HL-60/S4 treated with phorbol 12-myristate 13-acetate at 8.2 ng/mL for 4 days and 3 days (cell line): ENCODE data around the gene TRNT1.

Experiments
- in situ Hi-C: fragments of 300-500 bp; cut with MboI; formaldehyde crosslinking; loops from 2 replicates; pipeline ENCODE4 v1.15.0; 2022; ENCODE audit warnings: low sequenced_read_pairs

Gene TRNT1

DNA sequence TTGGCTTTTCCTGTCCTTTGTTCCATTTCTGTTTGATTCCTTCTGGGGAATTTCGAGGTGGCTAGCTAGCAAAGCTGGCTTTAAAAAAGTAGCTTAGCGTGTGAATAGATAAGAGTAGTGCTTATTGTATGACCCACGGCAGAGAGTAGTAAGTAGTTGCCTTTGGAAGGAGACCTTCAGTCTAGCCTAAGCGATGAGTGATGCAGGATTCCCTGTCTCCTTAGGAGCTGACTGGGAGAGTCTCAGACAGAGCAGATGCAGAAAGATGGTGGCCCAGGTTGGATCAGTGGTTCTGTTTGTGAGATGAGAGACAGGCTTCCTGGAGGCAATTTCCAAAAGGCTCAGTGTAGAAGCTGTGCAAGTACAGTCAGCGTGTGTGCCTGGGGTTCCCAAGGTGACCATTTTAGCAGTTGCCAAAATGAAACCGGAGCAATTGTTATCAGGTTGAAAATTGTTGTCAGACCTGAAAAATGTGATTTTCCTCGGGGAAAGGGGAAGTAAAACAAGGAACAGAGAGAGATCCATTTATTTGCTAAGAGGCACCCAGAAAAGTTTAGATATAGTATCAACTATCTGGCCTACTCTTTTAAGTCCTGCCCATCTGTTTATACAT is 15.9 kb upstream of the TRNT1 start:
- in situ Hi-C loops = no loop called here

DNA sequence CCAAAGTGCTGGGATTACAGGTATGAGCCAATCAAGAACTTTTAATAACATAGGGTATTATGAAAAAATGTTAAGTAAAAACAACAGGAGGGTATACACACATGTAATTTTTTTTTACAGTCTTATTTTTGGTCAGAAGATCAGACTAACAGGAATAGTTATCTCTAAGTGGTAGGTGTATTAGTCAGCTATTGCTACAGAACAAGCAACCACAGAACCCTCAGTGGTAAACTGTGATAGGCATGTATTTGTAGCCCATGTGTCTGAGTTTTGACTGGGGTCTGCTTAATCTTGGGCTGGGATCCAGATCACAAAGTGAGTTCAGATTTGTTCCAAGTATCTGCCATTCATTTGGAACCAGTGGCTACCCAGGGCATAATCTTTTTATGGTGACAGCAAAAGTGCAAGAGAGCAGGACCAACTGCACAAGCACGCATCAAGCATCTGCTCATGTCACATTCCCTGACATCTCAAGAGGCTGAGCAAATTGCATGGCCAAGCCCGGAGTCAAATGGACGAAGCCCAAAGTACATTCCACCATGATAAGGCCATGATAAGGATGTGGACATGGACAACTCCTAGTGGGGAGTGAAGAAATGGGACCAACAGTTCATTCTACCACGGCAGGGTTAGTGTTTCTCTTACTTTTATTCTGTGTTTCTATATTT is 13.6 kb upstream of the TRNT1 start:
- in situ Hi-C loops = no loop called here

DNA sequence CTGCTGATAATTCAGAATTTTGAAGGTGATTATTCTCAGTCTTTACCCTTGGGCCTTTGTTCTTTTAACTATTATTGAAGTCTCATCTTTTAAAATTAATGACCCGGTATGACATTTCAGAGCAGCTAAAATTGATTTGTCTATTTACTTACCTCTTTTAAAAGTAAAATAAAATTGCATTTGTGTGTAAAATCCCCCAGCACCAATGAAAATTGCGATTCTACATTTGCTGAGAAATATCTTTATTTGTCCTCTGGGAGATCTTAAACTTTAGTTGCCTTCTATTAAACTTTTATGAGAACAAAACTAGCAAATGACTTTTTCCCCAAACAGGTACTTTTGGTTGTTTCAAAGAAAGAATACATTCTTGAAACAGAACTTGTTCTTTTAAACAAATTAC is 9.1 kb upstream of the TRNT1 start:
- in situ Hi-C loops = no loop called here

DNA sequence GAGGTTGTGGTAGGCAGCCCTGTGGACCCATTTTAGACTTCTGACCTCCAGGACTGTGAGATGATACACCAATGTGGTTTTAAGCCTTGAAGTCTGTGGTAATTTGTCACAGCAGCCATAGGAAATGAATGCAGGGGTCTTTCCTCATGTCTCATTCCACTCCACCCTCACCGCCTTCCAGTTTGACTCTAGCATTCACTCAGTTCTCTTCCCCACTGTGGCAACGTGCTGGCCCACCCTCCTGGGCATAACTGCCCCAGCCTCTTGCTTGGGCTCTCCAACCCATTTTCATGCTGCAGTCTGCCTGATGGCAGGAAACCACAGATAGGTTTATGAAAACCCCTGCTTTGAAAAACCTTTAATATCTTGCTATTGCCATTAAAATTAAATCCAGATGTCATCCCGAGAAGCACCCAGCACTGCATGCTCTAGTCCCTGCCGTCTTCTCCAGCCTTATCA is 7.3 kb upstream of the TRNT1 start:
- in situ Hi-C loops = no loop called here

DNA sequence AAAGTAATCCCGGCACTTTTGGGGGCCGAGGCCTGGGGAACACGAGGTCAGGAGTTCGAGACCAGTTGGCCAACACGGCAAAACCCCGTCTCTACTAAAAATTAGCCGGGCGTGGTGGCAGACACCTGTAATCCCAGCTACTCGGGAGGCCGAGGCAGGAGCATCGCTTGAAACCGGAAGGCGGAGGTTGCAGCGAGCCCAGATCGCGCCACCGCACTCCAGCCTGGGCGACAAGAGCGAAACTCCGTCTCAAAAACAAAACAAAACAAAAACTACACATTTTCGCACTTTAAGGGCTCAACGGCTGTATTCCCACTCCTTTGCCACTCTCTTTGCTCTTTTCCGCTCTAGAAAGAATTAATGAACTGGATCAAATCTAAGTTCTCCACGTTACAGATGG is 763 bp upstream of the TRNT1 start:
- in situ Hi-C loops = no loop called here

DNA sequence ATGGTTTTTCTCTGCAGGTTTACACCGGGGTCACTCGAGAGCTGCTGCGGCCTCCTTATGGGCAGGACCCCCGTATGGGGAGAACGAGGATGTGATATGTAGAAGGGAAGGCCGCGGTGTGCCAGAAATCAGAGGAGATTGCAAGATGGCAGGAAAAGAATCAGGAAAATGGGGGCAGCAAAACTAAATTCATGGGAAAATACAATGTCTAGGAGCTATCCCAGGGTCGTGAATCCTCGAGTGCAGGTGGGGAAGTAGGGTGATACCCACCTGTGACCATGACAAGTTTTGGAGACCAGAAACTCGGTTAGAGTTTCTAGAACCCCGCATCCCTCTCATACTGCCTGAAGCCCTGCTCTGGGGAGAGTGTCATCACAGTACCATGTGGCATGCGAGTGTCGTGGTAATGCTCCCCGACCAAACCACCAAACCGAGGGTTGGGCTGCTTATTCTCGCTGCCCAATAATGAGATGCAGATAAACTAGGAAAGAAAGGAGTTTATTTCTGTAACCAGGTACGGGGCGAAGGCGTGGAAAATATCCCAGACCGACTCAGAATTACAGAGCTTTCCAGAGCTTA is 781 bp downstream of the TRNT1 start:
- in situ Hi-C loops = no loop called here

DNA sequence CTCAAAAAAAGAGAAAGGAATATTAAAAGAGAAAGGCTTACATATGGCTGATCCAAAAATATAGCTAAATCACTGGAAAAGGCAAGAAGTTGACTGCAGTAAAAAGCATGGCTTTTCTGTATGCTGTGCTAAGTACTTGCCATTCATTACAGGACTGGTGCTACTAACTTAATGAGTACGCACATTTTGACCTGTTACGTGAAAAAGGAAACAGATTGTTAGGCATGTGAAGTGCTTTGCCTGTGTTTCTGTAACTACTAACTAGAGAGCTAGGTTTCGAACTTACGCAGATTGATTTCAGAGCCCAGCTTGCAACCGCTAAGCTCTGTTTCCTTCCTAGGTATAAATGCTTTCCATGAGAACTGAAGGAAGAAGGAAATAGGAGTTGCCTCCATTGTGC is 2.8 kb downstream of the TRNT1 start:
- in situ Hi-C loops = no loop called here

DNA sequence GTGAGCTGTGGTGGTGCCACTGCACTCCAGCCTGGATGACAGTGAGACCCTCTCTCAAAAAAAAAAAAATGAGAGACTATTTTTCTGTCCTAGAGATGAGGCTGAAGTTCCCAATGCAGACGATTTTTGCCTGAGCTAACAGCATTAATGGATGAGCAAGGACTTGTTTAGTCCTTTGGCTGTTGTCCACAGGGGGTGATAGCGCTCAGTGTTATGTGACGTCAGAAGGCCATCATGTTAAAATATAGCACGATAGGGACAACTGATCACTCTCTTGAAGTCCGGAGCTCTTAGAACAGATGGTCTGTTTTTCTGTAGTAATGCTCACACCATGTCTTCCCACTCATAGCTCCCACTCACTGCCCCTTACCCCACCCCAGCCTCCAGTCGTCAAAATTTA is 6.8 kb downstream of the TRNT1 start:
- in situ Hi-C loops = no loop called here

DNA sequence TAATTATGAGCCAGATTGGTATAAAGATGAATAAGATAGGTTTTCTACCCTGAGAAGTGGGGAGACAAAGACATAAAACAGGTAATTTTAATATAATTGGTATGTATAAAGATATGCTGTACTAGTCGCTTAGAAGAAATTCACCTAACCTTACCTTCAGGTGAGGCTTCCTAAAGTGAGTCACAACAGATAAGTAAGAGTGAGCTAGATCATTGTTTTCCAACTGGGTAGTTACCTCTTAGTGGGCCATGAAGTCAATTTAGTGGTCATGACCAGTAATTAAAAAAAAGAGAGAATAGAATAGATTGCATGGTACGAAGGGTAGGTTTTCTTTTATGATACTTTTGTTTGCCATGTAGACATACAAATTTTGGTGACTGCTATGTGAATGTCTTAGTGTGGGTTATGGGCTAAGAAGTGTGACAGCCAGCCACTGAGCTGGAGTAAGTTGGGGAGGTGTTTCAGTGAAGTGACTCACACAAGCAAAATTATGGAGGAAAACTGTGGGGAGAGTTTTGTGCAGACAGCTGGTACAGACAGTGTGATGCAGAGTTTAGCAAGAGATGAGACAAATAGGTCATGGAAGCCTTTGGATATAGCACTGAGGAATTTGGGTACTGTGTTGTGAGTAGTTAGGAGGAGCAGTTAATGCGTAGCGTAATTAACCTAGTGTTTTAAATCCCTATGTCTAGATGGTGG is 8.2 kb downstream of the TRNT1 start:
- in situ Hi-C loops = no loop called here

DNA sequence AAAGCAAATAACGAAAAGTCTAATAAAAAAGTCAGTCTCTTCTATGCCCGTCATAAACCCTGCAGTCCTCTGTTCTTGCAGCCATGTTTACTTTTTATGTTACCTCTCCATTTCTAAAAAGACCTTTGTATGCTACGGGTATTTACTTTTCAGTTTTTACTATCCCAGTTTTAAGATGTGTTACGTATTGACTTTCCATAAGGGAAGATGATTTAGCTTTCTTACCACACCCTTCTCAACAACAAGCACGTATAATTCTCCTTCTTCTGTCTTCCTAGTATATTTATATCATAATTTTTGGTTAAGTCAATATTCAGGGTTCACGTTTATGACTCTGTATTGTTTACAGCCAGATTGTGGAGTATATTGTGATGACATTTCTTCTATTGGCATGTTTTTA is 10.8 kb downstream of the TRNT1 start:
- in situ Hi-C loops = no loop called here

DNA sequence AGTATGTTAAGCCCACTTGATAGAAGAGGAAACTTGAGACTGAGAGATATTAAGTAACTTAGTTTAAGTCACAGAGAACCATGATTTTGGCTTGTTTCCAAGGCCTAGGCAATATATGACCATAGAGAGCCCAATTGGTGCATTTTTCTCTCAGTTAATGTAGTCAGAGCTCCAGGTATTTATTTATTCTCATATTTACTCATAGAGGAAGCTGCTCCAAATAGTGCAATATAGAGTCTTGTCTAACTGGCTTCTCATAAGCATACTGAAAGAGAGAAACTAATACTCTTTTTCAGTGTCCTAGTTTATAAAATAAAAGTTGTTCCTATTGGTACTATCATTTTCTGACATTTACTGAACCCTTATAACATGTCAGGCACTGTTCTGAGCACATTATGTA is 15.2 kb downstream of the TRNT1 start:
- in situ Hi-C loops = no loop called here

DNA sequence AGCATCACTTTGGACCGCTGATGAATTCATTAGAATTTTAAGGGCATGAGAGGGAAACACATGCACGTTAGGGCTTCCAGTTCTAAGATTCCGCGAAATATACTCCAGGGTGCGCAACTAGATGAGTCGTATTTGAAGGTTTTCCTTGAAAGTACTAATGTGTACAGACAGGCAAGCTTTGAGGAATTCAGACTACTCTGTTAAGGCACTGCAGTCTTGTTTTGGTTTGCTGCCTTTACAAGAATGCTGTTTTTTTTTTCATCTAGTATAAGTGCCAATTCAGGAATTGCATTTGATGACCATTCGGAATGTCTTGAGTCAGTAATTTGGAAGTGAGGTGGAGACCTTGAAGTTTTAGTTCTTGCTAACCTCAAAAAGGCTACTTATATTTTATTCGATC is 19.1 kb downstream of the TRNT1 start:
- in situ Hi-C loops = no loop called here

DNA sequence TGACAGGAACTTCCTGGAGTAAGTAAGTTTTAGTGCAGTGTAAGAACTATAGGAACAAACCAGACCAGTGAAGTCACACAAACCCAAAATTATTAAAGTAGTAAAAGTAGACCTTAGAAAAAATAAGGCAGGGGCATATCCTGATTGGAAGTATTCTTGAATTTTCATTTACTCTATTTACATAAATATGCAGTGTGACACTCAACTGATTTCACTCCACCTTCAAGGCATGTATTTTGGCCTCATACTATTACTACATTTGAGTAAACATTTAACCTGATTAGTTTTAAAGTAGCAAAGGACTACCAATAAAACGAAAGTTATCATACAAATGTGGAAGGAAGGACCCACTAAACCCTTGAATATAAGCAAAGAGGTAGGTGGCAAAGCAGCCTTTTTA is 22.8 kb downstream of the TRNT1 start:
- in situ Hi-C loops = no loop called here

DNA sequence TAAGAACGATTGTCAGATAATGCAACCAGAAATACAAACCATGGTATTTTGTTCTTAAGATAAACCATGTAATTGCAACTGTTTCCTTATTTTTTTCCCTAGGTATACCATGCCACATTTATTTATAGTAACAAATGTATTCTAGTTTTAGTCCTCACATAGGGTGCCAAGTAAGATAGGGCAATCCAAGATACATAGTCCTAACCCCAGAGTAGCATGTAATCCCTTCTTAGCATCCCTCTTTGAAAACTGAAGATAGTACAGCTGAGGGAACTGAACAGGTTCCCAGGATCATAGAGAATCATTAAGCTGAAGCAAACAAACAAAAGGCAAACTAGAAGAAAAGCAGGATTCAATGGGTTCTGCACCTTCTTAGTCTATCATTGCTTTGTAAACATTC is 24.8 kb downstream of the TRNT1 start:
- in situ Hi-C loops = no loop called here

DNA sequence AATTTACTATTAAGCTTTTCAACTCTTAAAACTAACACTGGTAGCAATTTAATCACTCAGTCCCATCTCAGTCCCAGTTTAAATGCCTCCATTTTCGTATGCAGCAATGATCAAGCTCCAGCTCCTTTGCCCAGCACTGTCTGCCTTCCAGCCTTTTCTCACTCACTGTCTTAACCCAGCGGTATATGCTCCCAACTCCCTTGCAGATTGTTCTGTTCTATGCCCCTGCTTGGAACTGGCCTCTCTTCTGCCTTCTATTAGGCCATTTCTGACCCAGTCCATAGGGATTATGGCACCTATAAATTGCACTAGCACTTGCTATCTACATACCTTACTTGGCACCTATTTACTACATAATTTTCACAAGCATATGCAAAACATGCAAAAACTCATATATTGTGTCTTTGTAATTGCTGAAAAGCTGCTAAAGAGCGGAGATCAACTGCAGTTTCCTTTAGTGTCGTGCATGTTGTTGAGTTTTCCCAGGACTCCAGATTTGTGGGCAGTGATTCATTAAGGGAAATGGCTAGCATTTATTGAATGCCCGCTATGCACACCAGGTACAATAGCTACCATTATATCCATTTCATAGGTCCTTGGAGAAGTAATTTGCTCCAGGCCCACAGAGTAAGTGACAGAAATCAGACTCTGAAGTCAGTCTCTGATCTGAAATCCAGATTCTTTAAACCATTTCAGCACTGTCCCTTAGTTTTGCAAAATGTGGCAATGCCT is 28.3 kb downstream of the TRNT1 start:
- in situ Hi-C loops = no loop called here

DNA sequence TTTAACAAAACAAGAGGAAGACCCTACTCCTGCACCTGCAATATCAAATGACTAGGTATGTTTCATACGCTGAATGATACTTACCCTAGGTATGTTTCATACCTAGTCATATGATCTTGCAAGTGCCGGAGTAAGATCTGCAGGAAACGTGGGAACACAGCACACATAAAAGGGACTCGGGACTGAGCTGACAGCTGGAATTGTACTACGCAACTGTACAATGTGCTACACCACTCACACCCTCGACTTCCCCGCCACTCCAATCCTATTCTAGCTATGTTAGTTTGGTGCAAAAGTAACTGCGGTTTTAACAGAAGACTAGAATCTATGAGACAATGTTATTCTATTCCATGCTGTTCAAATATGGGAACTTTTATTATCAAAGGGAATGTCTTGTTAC is 30.7 kb downstream of the TRNT1 start:
- in situ Hi-C loops = no loop called here

DNA sequence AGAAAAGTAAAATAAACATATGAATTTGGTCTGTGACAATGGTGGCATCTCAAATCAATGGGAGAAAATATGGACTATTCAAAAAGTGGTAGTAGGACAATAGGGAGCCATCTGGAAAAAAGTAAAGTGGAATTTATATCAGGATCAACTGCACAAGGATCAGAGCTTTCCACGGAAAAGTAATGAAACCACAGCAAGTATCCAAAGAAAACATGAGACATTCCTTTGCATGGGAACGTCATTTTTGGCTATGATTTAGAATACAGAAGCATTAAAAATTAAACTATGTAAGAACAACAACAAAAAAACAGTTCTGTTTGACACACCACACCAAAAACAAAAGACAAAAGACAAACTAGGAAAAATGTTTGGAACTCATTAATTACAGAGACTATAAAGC is 34.1 kb downstream of the TRNT1 start:
- in situ Hi-C loops = no loop called here

DNA sequence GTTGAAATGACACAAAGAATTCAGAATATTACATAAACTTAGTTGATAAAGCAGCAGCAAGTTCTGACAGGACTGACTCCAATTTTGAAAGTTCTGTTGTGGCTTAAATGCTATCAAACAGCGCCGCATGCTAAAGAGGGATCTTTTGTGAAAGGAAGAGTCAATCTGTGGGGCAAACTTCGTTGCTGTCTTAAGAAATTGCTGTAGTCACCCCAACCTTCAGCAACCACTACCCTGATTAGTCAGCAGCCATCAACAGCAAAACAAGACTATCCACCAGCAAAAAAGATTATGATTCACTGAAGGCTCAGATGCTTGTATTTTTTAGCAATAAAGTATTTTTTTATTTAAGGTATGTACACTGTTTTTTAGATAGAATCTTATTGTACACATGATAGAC is 38.5 kb downstream of the TRNT1 start:
- in situ Hi-C loops = no loop called here

DNA sequence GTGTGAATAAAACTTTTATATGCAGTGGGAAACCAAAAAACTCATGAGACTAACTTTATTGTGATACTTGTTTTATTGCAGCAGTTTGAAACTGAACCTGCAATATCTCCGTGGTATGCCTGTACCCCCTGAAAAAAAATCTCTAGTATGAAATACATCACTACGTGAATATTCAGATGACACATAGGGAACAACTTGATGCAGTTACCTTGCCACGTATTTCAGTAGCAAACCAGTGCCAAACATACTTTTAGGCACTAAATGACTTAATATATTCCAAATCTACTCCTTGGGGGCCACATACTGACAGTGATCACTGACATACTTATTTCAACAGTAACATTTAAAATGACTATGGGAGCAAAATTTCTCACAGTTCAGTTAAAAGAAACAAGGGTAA is 38.9 kb downstream of the TRNT1 start:
- in situ Hi-C loops = no loop called here

DNA sequence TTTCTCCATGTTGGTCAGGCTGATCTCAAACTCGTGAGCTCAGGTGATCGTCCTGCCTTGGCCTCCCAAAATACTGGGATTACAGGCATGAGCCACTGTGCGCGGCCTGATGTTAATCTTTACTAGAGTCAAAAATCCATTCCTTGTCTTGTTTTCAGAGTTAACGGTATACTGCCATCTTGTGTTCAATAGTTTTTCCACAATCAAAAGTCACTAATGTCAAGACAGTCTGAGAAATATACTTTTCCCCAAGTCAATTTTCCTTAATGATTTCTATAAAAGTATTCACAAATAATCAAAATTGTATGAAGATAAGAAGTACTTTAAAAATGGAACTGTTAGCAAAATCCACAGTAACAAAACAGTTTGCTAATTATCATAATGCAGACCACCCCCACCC is 44.3 kb downstream of the TRNT1 start:
- in situ Hi-C loops = no loop called here

DNA sequence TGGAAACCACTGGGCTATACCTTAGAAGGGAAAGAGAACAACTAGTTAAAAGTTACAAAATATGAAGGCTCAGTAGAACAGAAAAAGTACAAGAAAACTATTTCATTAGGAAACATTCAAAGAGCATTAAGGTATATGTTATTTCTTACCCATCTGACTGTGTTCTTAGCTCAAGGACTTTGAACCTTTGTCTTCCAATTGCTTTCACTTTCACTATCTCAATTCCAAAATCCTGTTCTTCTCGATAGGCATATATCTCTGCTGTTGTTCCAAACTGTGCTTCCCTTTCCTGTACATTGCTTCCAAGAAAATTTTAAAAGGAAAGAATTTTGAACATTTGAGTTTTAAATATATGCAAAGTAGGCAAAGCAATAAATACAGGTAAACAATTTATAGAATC is 45.9 kb downstream of the TRNT1 start:
- in situ Hi-C loops = no loop called here
